HG03064 (cell line): Measurements from ENCODE around the gene CYP27A1.
"Not testable (repeated sequence)": the region's sequence is repeated elsewhere in the genome, so short reads cannot be mapped to it uniquely, and the experiment has no call there.

Experiments used
- ATAC-seq: cut with Tn5 transposase; IDR thresholded peaks from one replicate; pipeline ENCODE4 v1.9.1; 2021; ENCODE audit warnings: low read depth; ENCODE audit not compliant: unreplicated experiment

The CYP27A1 gene

DNA sequence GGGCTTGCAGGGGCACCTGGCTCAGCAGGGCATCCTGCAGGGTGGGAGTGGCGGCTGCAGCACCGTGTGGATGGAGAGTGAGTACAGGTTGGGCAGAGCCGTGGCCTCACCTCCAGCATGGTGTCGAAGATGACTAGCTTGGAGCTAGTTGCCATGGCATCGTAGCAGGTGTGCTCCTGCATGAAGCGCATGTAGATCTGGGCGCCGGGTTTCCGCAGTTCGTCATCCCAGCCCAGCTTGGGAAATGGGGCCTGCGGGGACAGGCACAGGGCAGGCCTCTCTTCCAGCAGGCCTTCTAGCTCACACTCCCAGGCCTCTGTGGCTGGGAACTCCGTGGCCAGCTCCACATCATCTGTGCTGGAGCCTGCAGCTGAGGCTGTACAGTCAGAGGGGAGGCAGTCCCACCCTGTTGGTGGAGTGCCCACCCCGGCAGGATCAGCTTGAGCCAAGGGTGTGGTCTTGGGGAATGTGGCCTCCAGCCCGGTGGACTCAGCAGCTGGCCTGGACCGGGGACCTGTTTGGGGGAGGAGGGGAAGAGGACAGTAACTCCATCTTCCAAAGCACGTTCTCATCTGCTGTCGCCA is 48.0 kb downstream of the CYP27A1 start:
- no peak for ATAC-seq

DNA sequence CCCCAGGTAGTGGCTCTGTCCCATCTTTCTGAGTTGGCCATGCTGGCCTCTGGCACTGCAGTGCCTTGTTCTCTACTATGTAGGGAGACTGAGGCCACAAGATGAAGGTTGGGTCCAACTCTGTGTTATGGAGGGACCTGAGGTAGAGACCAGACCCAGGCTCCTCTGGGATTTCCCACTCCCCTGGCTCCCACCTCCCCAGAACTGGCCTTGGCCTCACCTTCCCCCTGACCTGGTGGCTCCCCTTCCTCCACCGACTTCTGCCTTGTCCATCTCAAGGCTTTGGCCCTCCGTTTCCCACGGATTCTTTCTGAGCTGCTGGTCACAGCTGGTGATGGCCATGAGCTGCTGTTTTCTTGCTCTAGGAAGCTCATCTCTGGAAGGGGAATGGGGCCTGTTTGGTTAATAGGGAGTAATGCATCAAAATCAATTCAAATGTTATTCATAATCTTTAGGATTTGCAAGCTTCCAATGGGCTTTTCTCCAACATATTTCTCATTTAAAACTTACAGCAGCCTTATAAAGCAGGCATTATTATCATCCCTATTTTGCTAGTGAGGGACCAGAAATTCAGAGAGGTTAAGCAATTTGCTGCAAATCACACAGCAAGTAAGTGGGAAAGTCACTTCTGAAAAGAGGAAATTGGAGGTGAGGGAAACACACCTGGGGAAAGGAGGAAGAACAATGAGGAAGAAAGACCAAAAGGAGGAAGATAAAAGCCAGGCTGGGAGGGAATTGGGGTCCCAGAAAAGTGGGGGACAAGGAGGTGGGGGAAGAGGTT is 48.8 kb downstream of the CYP27A1 start:
- no peak for ATAC-seq

DNA sequence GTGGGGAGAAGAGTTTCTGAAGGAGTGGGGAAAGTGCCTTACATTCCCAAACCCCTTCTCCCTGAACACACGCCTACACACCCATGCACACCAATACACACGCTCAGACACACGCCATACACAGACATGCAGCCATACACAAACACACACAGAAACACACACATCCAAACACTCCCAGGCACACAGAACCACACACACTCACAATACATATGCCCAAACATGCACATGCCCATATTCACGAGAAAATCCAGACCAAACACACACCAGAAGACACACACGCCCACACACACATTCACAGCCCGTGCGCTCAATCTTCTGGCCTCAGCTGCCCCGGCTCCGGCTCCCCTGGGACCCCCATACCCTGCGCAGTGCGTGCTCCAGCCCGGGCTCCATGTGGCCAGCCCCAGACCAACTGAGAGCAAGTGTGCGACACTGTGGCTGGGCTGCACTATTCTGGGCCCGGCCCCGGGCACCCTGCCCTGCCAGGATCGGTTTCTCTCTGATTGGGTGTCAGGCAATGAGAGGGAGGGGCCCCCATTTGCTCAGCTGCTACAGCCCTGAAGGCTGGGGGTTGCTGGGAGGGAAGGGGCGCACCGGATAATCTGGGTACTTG is 49.5 kb downstream of the CYP27A1 start, which contains the start of gene PRKAG3:
PRKAG3 (minus strand) TSS at position 426 of the 613 bp plus-strand sequence.
- ATAC-seq = no peak

DNA sequence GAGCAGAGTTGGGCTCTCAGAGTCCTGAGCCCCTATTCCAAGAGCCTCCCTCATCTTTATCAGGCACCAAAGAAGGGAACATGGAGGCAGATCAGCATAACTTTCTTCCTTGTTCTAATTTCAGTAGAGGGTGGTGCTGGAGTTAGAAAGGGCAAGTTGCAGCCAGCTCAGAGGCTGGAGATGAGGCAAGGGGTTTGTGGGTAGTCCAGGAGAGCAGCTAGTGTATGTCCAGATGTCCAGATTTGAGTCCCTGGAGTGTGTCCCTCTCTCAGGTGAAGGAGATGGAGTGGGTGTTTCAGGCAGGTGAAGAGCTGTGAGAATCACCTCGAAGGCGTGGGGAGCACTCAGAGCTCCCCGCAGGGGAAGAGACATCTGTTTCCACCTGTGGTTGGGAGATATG is 50.1 kb downstream of the CYP27A1 start:
- no peak for ATAC-seq

DNA sequence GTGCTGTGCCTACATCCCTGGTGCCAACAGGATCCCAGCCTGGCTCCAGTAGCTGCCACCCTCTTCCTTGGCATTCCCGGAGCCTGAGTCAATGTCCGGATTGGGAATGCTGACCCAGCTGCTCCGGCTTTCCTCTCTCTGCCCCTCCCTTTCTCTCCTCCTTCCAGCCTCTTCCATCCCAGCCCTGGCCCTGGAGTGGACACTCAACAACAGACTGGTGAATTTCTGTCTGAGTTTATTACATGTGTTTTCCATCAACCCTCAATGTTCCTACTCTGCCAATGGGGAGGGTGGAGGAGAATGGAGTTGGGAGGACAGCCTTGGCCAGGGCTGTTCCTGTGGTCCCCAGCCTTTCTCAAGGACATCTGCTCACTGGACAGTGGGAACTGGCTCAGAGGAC is 50.6 kb downstream of the CYP27A1 start:
- no peak for ATAC-seq

DNA sequence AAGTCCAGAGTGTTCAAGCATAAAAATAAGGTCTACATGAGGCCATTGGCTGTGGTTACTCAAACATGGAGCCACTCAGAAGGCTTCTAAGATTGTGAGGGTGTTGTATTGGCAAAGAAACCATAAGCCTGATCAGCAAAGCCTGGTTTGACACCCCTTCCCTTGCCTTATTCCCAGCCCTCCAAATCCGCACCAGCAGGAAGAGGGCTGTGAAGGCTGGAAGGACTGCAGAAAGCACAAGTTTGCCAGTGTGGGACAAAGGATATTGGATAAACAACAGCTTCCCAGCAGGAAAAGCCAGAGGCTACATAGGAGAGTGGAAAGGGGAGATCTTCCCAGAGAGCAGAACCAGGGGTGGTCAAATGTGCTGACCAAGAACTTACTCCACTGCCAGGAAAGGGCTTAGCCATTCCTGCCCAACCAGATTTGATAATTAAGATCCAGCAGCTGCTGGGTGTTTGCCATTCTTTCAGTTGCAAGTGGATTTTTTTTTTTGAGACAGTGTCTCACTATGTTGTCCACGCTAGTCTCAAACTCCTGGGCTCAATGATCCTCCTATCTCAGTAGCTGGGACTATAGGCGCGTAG is 51.2 kb downstream of the CYP27A1 start:
- ATAC-seq = no peak

DNA sequence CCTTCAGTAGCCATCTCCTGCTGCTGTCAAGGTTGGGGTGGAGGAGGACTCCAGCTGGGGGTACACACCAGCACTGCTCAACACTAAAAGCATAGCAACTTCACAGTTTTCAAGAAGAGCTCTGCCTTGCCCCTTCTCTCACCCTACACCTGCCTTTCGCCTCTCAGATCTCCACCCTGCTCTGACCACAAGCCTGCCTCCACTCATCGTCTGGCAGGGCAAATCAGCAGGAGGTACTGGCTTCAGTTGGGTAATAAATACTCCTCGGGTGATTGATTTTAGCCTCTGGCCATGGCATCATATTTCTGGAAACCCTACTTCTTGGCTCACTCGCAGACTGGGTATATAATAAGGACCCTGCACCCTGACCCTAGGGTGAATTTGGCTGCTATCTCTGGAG is 52.7 kb downstream of the CYP27A1 start:
- ATAC-seq = no peak

DNA sequence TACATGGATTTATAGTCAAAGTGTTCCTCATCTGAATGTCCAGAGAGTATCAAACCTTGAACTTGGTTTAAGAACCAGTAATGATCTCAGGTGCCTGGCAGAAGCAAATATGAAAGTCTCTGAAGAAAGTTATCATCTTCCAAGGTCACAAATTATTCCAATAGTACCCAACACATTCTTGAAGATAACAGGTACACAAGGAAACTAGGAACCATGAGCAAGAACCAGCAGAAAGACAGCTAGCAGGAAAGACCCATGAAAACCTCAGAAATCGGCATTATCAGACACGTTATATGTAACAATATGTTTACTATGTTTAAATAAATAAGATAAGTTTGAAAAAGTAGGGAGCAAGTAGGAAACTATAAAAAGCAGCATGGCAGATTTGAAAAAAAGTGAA is 55.5 kb downstream of the CYP27A1 start:
- ATAC-seq = no peak

DNA sequence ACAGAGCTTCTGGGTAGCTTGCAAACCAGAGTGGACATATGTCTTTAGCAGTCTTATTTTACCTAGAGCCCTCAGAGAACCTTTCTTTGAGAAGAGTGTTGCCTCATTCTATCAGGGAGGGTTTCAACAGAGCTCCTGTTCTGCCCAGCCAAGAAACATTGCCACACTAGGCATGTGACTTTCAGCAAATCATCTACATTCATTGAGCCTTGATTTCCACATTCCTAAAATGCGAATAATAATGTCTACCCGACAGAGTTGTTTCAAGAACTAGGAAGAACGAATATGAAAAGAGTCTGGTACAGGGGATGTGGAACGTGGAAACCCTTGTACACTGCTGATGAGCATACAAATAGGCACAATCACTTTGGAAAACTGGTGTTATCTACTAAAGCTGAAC is 57.5 kb downstream of the CYP27A1 start:
- ATAC-seq = no peak

DNA sequence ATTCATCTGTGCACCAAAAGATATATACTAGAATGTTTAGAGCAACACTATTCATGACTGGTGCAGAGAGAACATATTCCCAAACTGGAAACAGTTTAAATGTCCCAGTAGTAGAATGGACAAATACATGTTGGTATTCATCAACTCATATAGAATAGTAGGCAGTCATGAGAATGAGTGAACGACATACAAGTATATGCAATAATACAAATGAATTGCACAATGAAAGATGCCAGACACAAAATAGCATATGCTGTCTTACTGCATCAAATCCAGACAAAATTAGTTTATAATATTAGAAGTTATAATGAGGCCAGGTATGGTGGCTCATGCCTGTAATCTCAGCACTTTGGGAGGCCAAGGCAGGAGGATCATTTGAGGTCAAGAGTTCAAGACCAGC is 57.9 kb downstream of the CYP27A1 start:
- ATAC-seq = no peak

DNA sequence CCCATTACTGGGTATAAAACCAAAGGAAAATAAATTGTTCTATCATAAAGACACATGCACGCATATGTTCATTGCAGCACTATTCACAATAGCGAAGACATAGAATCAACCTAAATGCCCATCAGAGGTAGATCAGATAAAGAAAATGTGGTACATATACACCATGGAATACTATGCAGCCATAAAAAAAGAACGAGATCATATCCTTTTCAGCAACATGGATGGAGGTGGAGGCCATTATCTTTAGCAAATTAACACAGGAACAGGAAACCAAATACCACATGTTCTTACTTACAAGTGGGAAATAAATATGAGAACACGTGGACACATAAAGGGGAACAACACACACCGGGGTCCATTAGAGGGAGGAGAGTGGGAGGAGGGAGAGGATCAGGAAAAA is 62.4 kb downstream of the CYP27A1 start:
- not testable (repeated sequence) for ATAC-seq

DNA sequence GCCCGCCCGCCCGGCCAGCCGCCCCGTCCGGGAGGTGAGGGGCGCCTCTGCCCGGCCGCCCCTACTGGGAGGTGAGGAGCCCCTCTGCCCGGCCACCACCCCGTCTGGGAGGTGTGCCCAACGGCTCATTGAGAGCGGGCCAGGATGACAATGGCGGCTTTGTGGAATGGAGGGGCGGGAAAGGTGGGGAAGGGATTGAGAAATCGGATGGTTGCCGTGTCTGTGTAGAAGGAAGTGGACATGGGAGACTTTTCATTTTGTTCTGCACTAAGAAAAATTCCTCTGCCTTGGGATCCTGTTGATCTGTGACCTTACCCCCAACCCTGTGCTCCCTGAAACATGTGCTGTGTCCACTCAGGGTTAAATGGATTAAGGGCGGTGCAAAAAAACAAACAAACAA is 65.0 kb downstream of the CYP27A1 start:
- ATAC-seq = not testable (repeated sequence)

DNA sequence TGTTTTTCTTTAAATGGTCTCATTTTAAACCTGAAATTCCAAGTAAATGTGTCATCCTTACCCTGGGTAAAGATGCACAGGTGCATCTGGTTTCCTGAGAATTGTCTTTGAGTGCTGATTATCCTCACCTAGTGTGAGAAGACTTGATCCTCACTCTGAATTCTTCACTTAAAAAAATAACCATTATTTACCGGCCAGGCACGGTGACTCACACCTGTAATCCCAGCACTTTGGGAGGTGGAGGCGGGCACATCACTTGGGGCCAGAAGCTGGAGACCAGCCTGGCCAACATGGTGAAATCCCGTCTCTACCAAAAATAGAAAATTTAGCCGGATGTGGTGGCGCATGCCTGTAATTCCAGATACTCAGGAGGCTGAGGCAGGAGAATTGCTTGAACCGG is 67.8 kb downstream of the CYP27A1 start:
- no peak for ATAC-seq

DNA sequence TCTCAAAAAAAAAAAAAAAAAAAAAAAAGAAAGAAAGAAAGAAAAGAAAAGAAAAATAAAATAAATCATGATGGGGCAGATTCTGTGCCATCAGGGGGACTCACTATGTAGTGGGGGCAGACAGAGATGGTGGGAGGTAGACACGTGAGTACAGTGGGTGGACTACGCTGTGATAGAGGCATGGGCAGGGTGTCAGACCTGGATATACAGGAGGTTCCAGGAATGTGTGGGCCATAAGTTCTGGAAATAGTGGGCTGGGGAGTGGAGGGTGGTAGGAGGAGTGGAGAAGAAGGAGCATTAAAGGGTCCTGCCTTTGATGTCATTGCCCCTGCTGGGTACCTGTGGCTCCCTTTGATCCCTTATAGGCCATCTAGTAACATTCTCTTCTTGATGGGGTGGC is 68.8 kb downstream of the CYP27A1 start:
- ATAC-seq = no peak

DNA sequence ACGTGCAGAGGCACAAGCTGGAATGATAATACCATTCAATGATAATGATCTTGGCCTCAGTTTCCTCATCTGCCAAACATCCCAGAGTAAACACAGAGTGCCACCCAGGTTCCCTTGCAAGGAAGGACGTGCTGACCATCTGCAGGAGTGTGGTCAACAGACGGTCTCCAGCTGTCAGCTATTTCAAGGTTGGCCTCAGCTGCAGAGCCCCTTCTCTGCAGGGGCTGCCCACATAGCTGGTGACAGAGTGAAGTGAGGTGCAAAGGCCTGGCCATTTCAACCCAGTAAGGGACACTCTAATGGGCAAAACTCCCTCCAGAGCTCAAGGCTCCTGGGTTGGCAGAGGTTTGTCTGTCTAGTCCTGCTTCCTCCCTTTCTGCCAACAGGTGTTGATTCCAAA is 69.3 kb downstream of the CYP27A1 start:
- no peak for ATAC-seq

DNA sequence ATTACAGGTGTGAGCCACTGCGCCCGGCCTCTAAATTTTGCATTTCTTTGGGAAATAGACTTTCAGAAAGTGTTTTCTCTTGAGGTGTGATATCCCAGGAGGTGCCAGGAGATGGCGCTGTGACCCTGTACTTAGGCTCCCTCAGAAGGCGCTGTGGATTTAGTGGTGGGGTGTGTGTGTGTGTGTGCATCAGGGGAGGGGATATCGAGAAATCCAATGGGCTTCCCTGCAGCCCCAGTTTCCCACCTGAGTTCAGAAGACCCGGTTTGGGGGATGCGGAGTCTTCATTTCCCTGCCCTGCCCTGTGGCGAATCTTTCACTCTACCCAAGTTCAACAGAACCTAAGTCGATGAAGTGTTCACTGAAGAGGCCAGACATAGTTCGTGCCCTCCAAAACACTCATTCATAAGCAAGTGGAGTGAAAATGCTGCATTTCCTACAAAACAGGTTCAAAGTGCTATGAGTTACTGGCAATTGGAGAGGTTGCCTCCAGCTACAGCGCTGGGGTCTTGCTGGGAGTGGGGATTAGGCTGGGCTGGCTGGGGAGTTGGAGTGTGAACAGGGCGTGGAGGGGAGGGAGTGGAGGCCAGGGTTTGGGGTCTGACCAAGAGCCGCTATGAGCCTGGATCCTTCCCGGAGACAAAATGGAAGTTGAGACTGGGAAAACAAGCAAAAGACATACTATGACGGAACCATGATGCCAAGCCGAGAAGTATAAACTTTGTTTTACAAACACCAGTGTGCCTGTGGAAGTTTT is 71.1 kb downstream of the CYP27A1 start:
- no peak for ATAC-seq

DNA sequence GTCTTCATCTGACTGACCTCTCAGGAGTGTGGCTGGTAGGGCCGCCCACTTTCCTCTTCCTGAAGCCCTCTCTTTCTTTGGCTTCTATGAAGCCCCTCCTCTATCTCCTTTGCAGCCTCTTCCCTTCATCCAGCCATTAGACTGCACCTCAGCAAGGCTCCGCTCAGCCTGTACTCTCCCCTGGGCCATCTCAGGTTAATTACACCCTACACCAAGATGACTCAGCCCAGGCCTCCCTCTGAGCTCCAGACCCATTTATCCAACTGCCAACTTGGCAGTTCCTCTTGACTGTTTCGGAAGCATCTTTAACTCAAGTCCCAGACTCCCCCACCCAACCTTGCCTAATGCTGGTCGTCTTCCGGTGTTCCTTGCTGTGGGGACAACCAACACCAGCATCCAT is 71.8 kb downstream of the CYP27A1 start:
- ATAC-seq = no peak

DNA sequence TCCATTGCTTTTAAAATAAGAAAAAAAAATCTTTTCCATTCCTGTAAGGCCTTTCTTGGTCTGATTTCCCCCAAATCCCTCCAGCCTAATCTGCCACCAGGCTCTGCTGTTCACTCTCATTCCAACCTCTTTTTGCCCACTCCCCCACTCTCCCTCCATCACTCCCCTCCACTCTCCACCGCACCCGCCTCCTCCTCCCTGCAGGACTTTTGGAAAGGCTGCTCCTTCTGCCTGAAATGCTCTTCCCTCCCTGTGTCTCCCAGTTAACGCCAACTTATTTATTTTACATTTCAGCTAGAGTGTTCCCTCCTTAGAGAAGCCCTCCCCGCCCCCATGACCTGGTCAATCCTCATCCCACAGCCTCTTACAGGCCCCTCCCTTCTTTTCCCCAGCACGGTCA is 72.9 kb downstream of the CYP27A1 start:
- no peak for ATAC-seq

DNA sequence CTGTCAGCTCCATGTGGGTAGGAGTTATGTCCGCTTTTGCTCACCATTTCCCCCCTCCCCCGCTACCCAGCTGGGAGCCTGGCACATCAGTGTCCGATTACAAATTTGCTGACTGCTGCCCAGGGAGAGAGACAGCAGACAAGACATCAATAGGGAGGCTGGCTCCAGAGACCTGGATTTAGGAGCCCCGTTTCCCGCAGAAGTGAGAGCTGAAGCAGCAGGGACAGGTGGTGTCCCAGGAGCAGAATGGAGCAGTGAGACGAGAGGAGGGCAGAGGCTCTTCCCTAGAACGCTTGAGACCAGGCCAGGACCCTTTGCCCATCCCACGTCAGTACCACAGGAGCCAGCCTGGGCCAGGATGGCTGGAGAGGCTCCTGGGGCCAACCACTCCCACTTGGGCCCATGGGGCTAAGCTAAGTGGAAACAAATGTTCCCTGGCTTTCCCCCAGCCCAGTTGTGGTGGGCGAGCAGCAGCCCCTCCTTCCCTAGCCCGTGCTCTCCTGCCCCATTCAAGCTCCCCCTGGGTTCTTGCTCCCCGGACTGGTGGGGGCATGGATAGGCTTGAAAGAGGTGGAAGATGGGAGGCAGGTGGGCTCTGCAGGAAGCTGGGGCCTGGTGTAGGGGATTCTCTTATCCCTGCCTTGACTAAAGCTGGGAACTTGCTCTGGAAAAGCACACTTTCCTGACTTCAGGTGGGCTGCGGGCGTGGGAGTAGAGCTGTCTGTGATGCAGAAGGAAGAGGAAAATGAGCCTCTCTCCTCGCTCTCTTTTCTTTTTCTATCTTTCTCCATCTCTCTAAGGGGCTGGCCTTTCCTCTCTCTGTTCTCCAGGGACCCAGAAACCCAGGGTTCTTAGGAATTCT is 73.6 kb downstream of the CYP27A1 start:
- ATAC-seq = no peak
